Activated CD8-positive, alpha-beta memory T cell treated with anti-CD3 and anti-CD28 coated beads, Interleukin-2, amount 50 U/mL, for 48 hours (primary cell): Measurements from ENCODE around the gene ANKRD63.

ENCODE experiments used
- DNase-seq: peaks from one replicate; pipeline ENCODE4 v3.0.0-alpha.2; 2020

The ANKRD63 gene

GRCh38 chr15:40293905-40294895, 11.3 kb upstream of the ANKRD63 start:
- no peak for DNase-seq

DNA sequence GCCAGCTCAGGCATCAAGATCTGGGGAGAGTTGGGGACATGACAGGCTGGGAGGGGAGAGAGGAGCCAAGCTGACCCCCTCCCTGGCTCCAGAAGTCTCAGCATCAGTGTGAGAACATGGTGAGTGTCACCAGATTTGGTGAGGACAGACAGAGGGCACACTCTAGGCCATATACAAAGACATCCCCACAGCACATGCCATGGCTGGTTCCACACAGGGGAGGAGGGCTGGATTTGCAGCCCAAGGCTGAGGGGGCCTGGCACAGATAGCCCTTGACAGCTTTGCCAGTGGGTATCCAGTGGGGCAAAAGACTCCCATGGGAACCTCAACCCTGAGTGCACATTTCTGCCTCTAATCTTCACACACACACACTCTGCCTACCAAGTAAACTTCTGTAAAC, 10.1 kb upstream of the ANKRD63 start:
- no peak for DNase-seq

- no peak for DNase-seq
These were observed 9.4 kb upstream of the ANKRD63 start for GRCh38 chr15:40292246-40292645.

DNA sequence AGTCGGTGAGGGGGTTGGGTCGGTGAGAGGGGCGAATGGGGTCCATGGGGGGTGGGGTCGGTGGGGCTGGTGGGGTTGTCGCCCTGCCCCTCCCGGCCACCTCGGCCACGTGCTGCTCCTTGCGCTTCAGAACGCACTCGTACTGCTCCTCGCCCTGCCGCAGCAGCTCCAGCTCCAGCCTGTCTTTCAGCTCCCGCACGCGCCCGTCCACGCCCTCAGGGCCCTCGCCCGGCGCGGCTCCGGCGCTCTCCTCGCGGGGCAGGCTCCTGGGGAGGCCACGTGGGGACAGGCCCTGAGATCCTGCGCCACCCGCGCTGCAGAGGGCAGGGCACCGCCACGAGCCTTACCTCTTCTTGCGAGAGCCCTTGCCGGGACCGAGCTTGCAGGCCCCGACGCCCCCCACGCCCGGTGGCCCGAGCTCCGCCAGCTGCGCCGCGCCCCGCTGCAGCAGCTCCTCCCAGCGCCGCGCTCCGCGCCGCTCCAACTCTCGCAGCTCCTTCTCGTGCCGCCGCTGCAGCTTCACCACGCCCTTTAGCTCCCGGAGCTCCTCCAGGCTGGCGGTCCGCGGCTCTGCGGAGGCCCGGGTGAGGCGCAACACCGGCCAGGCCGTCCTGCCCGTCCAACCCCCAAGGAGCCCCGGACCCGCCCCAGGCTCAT, 8.2 kb upstream of the ANKRD63 start:
- DNase-seq = no peak

- no peak for DNase-seq
These were observed 7.7 kb upstream of the ANKRD63 start for GRCh38 chr15:40290545-40290917.

GRCh38 chr15:40289140-40289775, 6.4 kb upstream of the ANKRD63 start:
- DNase-seq = no peak

GRCh38 chr15:40287968-40288367, 5.1 kb upstream of the ANKRD63 start:
- no peak for DNase-seq

DNA sequence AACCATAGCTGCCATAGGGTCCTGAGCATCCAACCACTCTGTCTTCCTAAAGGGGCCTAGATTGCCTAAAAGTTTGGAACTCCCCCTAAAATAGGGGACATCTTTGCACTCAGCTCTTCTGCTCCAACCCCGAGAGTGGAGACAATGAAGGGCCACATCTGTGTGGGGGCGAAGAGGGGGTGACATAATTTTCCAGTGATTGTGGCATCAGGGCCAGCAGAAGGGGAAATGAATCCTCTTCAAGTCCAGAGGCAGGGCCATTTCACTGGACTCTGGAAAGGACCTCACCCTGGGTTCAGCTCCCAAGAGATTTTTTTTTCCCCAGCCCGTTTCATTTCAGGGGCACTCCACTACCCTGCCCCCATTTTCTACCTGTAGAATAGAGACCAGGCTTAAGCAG, 4.6 kb upstream of the ANKRD63 start:
- no peak for DNase-seq

- DNase-seq = no peak
These were observed 3.9 kb upstream of the ANKRD63 start for GRCh38 chr15:40286794-40287193.

GRCh38 chr15:40286061-40286532, 3.2 kb upstream of the ANKRD63 start:
- DNase-seq = no peak

DNA sequence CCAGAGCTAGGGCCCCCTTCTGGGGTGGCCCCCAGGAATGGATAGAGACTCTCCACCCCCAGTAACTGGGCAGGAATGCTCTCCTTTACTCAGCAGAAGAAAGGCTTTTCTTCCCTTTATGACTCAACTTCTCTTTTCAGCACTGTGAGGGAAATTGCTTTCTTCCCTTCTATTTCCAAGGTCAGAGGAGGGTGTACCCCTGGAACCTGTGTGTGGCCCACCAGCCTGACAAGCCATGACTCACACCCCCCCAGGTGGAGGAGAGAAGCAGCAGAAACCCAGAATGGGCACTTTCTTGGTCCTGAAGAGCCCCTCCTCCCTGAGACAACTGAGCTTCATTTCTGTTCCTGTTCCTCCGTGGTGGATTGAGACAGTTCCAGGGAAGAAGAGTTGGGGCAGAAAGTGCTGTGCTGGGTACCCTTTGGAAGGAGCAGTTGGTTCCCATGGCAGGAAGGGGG, 2.7 kb upstream of the ANKRD63 start:
- DNase-seq = no peak

GRCh38 chr15:40285151-40285550, 2.3 kb upstream of the ANKRD63 start:
- no peak for DNase-seq

GRCh38 chr15:40283615-40284300, 894 bp upstream of the ANKRD63 start:
- no peak for DNase-seq

DNA sequence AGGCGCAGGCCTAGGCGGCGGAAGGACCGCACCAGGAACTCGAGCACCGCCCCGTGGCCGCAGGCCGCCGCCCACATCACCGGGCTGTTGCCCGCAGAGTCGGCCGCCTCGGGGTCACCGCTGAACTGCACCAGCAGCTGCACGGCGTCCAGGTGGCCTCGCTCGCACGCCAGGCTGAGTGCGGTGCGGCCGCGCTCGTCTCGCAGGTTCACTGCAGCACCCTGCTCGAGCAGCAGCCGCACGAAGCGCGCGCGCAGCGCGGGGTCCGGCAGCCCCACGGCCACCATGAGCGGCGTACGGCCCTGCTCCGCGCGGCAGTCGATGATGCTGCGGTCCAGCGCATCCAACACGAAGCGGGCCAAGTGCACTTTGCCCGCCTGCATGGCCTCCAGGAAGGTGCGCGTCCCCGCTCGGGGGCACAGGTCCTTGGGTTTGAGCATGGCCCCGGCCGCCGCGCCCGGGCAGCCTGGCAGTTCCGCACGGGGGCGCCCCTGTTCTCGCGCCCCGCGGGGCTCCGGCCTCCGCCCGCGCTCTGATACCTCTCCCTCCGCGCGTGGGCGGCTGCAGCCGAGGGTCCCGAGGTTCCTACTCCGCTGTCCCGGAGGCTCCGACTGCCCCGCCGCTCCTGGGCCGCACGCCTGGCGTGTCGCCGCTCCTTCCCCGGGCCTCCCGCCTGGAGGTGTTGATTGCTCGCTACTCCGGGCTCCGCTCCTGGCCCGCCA, 556 bp downstream of the ANKRD63 start:
- DNase-seq = peak; percentile 80

- no peak for DNase-seq
These were observed 1.1 kb downstream of the ANKRD63 start for GRCh38 chr15:40281801-40282146.

DNA sequence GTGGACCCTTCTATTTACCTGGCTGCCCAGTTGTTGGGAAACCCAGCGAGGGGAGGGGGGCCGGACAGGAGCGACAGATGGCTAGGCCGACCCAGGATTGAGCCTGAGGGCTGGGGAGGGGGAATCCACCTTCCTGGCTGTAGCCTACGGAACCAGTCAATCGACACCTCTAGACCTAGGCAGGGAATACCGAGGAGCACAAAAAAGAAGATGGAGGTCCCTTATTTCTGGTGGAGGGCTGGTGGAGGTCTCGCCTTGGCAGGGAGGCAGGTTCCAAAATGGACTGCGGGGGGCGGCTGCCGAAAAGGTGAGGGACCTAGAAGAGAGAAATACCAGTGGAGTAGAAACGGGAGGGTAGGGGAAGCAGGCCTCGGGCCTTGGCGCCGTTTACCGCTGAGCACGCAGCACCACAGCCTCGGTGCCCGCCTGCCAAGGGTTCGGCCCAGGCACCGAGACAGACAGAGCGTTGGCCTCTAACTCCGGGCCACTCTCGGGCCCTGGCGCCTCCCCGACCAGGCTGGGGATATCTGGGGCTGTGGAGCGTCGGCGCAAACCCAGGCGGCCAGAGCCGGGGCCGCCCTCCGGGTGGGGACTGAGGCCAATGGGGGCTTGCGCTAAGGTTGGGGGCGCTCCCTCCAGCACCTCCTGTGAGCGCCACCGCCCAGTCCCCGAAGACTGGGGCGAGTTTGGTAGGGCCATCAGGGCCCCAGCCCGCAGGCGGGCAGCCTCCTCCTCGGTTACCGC, 1.6 kb downstream of the ANKRD63 start:
- no peak for DNase-seq

- no peak for DNase-seq
These were observed 2.4 kb downstream of the ANKRD63 start for GRCh38 chr15:40280260-40281056.

DNA sequence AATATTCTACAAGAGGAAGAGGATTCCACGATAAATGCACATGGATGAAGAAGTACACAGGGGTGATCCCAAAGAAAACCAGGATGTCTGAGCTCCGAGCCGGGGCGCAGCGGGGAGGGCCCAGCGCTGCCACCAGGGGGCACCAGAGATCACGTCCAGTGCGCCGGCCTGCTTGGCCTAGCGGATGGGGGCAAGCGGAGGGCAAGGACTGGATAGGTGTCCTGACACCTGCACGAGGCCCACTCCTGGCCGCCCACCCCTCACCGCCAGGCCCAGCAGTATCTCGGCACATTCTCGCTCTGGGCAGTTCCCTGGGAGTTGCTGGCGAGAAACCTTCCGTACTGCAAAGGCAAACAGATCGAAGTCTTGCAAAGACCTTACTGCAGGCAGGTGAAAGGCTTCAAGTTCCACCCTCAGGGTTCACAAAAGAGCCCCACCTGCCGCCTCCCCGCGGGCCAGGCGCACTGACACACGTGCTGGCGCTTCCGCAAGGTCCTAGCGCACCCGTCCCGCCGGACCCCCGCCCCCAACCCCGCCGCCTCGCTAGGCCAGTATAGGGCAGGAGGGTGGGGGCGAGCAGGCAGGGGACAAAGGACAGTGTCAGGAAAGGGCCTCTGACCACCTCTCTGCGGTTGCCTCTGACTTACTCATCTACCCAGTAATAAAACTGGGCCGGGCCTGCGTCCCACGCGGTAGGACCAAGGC, 3.3 kb downstream of the ANKRD63 start:
- DNase-seq = peak; percentile 95

DNA sequence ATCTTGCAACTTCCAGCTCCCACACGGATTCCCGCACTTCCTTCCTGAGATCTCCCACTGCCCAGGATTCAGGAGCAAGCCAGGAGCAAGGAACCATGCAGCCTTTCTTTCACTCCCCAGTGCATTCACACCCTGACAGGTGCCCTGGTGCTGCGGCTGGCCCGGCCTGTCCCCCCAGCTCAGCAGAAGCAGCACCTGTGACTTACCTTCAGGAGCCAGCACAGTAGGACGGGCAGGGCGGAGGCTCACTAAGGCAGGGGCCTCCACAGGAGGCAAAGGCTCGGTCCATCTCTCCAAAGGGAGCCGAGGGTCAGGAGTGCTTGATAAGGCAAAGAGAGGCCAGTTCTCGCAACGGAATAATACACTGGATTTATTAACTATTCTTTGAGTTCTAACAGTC, 4.8 kb downstream of the ANKRD63 start:
- DNase-seq = no peak

DNA sequence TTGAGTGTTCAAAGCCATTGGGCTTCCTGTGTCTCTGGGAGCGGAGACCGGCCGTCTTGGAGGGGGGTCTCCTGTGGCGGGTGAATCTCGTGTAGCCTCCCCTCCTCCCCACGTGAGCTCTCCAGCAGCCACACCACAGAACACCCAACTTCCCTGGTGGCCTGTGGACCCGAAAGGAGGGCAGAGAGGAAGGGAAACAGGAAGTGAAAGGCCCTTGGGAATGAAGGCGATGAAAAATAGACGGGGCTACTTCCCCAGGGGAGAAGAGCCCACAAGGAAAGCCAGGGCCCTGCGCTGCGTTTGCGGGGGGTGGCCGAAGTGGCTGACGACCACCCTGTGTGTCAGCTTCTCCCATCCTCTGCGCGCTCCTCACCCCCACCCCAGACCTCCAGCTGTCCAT, 5.4 kb downstream of the ANKRD63 start:
- no peak for DNase-seq
